HG03457 (cell line): ENCODE measurements around the gene JCAD.
"Not testable (repeated sequence)": the region's sequence is repeated elsewhere in the genome, so short reads cannot be mapped to it uniquely, and the experiment has no call there.

Source experiments
- ATAC-seq: cut with Tn5 transposase; IDR thresholded peaks from one replicate; pipeline ENCODE4 v1.9.1; 2021; ENCODE audit warnings: moderate number of reproducible peaks; ENCODE audit not compliant: unreplicated experiment

Gene JCAD

DNA sequence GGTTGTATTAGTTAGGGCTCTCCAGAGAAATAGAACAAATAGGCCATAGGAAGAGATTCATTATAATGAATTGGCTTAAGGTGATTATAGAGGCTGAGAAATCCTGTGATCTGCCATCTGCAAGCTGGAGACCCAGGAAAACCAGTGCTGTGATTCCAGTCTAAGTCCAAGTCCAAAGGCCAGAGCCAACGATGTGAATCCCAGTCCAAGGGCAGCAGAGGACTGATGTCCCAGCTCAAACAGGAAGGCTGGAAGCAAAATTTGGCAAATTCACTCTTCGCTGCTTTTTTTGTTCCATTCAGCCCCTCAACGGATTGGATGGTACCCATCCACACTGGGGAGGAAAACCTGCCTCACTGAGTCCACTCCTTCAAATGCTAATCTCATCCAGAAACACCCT, 68.0 kb downstream of the JCAD start:
- ATAC-seq = no peak

- ATAC-seq = no peak
Measured at GRCh38 chr10:29987471-29987870, 71.9 kb downstream of the JCAD start.

- ATAC-seq = no peak
Measured at GRCh38 chr10:29982997-29983648, 76.3 kb downstream of the JCAD start.

DNA sequence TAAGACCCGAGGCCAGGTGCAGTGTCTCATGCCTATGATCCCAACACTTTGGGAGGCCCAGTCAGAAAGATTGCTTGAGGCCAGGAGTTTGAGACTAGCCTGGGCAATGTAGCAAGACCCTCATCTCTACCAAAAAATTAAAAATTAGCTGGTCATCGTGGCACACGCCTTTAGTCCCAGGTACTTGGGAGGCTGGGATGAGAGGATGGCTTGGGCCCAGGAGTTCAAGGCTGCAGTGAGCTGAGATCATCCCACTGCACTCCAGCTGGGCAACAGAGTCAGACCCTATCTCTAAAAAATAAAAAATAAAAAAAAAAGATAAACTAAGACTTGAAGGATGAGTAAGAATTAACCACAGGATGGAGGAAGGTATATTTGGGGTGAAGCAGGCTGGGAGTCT, 77.9 kb downstream of the JCAD start:
- ATAC-seq = no peak

- ATAC-seq = no peak
Measured at GRCh38 chr10:29980084-29980483, 79.3 kb downstream of the JCAD start.

DNA sequence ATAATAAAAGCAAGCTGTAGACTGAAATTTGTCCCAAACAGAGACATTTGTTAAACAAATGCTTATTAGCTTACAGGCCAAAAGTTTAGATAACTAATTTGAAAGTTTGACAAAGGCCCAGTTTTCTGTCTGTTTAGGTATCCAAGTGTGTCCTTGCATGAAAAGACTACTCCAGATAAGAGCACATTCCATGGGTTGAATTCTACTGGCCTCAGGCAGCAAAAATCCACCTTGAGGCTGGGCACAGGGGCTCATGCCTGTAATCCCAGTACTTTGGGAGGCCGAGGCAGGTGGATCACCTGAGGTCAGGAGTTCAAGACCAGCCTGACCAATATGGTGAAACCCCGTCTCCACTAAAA, 80.0 kb downstream of the JCAD start:
- not testable (repeated sequence) for ATAC-seq

DNA sequence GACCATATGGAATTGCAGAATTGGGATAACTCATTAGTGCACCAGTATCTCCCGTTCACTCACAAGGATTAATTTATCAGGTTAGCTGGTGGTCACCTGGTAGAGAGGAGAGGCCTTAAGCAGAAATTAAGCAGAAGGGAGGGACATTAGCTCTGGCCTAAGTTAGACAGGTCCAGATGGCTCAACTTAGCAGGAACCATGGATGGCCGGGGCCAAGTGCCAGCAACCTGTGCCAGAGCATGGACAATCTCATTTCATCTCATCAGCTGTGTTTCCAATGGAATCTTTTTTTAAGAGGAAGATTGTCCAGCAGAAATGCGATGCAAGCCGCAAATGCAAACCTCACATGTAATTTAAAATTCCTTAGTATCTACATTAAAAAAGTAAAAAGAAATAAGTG, 82.2 kb downstream of the JCAD start:
- ATAC-seq = no peak

GRCh38 chr10:29976134-29976533, 83.3 kb downstream of the JCAD start:
- no peak for ATAC-seq

DNA sequence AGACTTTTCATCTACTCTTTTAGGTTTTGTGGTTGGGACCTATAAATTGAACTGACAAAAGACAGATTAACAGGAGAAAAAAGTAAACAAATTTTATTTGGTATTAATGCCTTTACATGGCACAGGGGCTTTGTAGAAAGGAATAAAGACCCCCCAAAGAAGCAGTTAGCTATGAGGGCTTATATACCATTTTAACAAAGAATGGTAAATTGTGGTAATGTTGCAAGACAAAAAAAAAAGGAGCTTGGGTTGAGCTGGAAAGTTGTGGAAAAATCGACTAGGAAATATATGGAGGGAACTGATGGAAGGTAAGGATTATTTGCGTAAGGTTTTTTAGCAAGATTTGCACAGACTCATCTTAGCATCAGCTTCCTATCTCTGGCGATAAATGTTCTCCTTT, 84.6 kb downstream of the JCAD start:
- ATAC-seq = no peak

DNA sequence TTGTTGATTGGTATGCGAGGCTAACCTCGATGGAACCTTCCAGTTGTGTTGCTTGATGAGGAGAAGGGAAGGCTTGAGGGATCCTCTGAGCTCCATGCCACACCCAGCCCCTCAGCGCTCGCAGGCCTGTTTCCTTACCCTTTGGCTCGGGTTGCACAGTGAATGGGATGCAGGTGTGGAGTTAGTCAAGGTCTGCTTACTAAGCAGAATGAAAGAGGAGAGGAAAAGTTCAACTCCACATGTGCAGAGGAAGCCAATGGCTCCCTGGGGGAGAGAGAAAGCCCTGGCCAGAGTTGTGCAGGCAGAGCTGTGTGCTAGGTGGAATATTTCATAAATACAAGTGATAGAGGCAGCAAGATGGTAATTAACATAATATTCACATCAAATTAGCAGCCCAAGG, 85.5 kb downstream of the JCAD start:
- ATAC-seq = no peak

DNA sequence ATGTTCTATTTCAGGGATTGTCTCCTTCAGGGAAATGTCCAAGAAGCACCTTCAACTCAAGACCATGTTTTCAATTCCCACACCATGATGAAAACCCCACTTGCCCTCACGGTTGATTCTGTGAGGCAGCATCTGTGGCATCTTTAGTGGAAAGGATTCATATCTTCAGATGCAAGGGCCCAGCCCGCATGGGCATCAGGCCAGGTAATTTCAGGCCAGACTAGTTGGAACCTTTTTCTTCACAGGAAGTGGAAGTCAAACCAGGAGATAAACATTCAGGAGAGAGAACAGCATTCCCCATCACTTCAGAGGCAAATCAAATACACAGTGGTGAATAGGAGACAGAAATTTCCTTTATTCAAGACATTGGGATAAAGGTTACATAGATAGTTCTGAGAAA, 88.8 kb downstream of the JCAD start:
- ATAC-seq = no peak

GRCh38 chr10:29970012-29970396, 89.4 kb downstream of the JCAD start:
- ATAC-seq = no peak

GRCh38 chr10:29969255-29970011, 90.0 kb downstream of the JCAD start:
- ATAC-seq = no peak

DNA sequence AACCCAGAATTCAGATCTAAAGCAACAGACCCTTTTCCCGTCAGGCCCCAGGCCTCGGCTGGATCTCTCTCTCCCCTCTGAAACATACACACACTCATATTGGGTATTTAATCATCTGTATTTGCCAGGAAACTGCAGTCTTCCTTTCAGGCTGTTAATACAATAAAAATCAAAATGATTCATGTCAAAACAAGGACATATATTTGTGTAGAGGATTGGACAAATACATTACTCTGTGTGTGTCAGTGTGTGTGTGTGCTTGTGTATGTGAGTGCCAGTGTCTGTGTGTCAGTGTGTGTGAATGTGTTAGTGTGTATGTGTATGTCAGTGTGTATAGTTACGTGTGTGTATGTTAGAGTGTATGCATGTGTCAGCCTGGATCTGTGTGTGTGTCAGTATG, 90.8 kb downstream of the JCAD start:
- ATAC-seq = no peak

DNA sequence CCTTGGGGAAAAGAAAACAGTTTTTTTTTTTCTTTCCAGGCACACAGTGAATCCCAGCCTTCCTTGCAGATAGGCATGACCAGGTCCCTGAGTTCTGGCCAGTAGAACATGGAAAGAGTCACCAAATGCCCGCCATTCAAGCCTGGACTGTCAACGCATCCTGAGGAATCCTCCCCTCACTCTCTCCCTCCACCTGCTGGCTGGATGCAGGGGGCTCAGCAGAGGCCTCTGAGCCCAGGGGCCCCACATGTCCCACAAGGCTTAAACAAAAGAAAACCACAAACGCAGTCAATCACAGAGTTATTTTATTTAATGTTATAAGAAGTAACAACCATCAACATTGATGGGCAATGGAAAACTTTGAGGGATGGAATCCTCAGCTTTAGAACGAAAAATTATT, 93.1 kb downstream of the JCAD start:
- no peak for ATAC-seq
